Memory B cell (primary cell): Measurements from ENCODE around the gene PANK3.

Experiments used
- ATAC-seq: fragments of 150-1000 bp; cut with Tn5 transposase; 2 replicates; pipeline ENCODE4 v1.10.0; 2021; ENCODE audit warnings: low read depth, mild to moderate bottlenecking, moderate library complexity
- DNase-seq, 2 donors: peaks; one replicate each; pipeline ENCODE4 v3.0.0; 2022; ENCODE audit warnings: low spot score in 2 of 2
- H3K27ac Mint-ChIP-seq: one replicate; pipeline ENCODE4 v1.8.0; 2022; ENCODE audit warnings: mild to moderate bottlenecking, moderate library complexity, mixed read lengths
- H3K27me3 Mint-ChIP-seq: one replicate; pipeline ENCODE4 v1.8.0; 2022; ENCODE audit warnings: mixed read lengths
- H3K36me3 Mint-ChIP-seq: one replicate; pipeline ENCODE4 v1.8.0; 2022; ENCODE audit warnings: mild to moderate bottlenecking, mixed read lengths
- H3K4me1 Mint-ChIP-seq: one replicate; pipeline ENCODE4 v1.8.0; 2022; ENCODE audit warnings: mixed read lengths
- H3K4me3 Mint-ChIP-seq: one replicate; pipeline ENCODE4 v1.8.0; 2022; ENCODE audit warnings: mild to moderate bottlenecking, moderate library complexity, mixed read lengths
- H3K9me3 Mint-ChIP-seq: one replicate; pipeline ENCODE4 v1.8.0; 2022; ENCODE audit warnings: mixed read lengths

The PANK3 gene

DNA sequence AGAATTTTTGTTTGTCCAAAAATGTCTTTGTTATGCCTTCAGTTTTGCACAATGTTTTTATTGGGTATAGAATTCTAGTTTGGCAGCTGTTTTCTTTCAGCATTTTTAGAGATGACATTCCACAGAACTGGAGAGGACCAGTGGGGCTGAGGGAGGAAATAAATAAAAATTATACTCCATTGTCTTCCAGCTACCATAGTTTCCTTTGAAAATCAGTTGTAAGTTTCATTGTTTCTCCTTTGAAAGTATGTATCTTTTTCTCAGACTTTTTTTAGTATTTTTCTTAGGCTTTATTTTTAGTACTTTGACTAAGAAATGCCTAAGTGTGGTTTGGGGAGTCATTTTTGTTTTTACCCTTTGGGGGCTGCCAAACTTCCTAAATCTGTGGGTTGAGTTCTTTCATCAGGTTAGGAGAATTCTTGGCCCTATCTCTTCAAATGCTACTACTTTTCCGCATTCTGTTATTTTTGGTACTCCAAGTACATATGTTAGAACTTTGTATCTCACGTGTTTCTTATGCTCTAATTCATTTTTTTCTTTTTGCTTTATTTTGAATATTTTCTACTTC, 65.2 kb downstream of the PANK3 start:
- no peak overlapping the region for H3K4me3 Mint-ChIP-seq
- no peaks in the 10 kb centered on the region for H3K27me3 Mint-ChIP-seq
- H3K27ac Mint-ChIP-seq: no peak overlapping the region
- ATAC-seq: no peak
- peaks cover 2% of the 10 kb centered on the region for H3K9me3 Mint-ChIP-seq
- no peak for DNase-seq
- no peaks in the 10 kb centered on the region for H3K4me1 Mint-ChIP-seq
- H3K36me3 Mint-ChIP-seq: peaks cover 73% of the 10 kb centered on the region

DNA sequence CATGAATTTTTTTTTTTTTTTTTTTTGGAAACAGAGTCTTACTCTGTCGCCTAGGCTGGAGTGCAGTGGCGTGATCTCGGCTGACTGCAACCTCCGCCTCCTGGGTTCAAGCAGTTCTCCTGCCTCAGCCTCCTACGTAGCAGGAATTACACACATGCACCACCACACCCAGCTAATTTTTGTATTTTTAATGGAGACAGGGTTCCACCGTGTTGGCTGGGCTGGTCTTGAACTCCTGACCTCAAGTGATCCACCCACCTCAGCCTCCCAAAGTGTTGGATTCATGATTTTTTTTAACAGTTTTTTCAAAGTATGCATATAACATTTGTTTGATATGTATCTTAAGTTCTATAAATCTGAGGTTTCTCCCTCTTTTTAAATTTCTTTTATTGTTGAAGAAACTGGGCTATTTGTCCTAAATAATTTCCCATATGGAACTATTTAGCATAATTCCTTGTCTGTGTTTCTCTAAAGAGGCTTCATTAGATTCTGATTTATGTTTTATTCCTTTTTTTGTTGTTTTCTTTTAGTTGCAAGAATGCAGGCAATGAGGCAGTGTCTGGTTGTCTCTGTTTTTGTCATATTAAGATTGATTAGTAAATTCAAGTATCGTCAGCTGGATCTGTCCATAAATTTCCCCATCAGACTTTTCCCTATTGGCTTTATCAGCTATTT, 76.5 kb downstream of the PANK3 start:
- Mint-ChIP-seq H3K27me3 (no peaks in the 10 kb centered on the region), H3K36me3 (peaks cover 31% of the 10 kb centered on the region), H3K27ac (no peak overlapping the region), H3K9me3 (no peaks in the 10 kb centered on the region), H3K4me1 (no peaks in the 10 kb centered on the region), H3K4me3 (no peak overlapping the region)
- DNase-seq: no peak
- ATAC-seq: no peak
